H1 (cell line): Measurements from ENCODE around the gene MYO1D. TPM values are rescaled to one million over a fixed set of nuclear protein-coding genes. Genes with fewer than 3 reads are reported as not detected.

ENCODE experiments used
- CTCF ChIA-PET: fragments of 300-600 bp; sonication (Branson Sonifier 250); formaldehyde crosslinking; loops from one replicate; lab custom pipeline; 2021; ENCODE audit not compliant: partially characterized antibody; lab: Charles Lee
- POLR2A ChIA-PET: fragments of 300-600 bp; sonication (Branson Sonifier 250); formaldehyde crosslinking; loops from one replicate; lab custom pipeline; 2021; ENCODE audit warnings: inconsistent platforms; ENCODE audit not compliant: partially characterized antibody; lab: Charles Lee
- DNase-seq, 2 experiments: peaks; one replicate each; pipeline versions ENCODE4 v3.0.0 to v3.0.0-alpha.2; 2010 to 2022; ENCODE audit warnings: low spot score in 2 of 2, low read depth in 1 of 2, mixed read lengths in 1 of 2
- FAIRE-seq: peaks from 2 replicates; lab custom pipeline; 2011; peaks lifted over from hg19 to GRCh38; lab: Jason Lieb, UNC
- H2AFZ ChIP-seq: 2 replicates; pipeline ENCODE4 v1.8.1; 2012; ENCODE audit warnings: low read length, inconsistent platforms
- H2AK5ac ChIP-seq: 2 replicates; pipeline ENCODE4 v1.6.1; 2013; ENCODE audit warnings: low read depth, low read length
- H2BK120ac ChIP-seq: replicated peaks from 2 replicates; pipeline ENCODE3; 2013; ENCODE audit warnings: low read depth, low read length, inconsistent platforms
- H2BK12ac ChIP-seq: 2 replicates; pipeline ENCODE4 v1.6.1; 2013; ENCODE audit warnings: low read depth, low read length
- H2BK15ac ChIP-seq: 2 replicates; pipeline ENCODE4 v1.6.1; 2013; ENCODE audit warnings: low read length
- H2BK20ac ChIP-seq: 2 replicates; pipeline ENCODE4 v1.6.1; 2013; ENCODE audit warnings: low read length
- H2BK5ac ChIP-seq: 2 replicates; pipeline ENCODE4 v1.6.1; 2013; ENCODE audit warnings: low read depth, low read length
- H3K14ac ChIP-seq: 2 replicates; pipeline ENCODE4 v1.6.1; 2013; ENCODE audit warnings: inconsistent platforms; ENCODE audit not compliant: insufficient read length
- H3K18ac ChIP-seq: 2 replicates; pipeline ENCODE4 v1.6.1; 2013; ENCODE audit warnings: low read length; ENCODE audit errors: extremely low read depth
- H3K23ac ChIP-seq: 2 replicates; pipeline ENCODE4 v1.6.1; 2013; ENCODE audit warnings: inconsistent platforms; ENCODE audit not compliant: insufficient read length
- H3K23me2 ChIP-seq: 2 replicates; pipeline ENCODE4 v1.6.1; 2013; ENCODE audit warnings: low read depth, low read length
- H3K27ac ChIP-seq: 2 replicates; pipeline ENCODE4 v1.6.1; 2011; ENCODE audit warnings: low read depth, low read length, inconsistent platforms
- H3K27me3 ChIP-seq, 4 experiments: replicated peaks in 1 of 4; 1 replicate in 1 of 4; 2 replicates in 3 of 4; pipeline versions ENCODE4 v1.6.1 to v1.8.1; 2011 to 2013; ENCODE audit warnings: low read length in 3 of 4, mild to moderate bottlenecking in 3 of 4, inconsistent platforms in 2 of 4, mixed read lengths in 2 of 4, moderate library complexity in 1 of 4; ENCODE audit not compliant: control insufficient read depth in 3 of 4, insufficient read depth in 3 of 4; ENCODE audit errors: extremely low read depth in 1 of 4
- H3K36me3 ChIP-seq, 4 experiments: 2 replicates each; pipeline versions ENCODE4 v1.6.1 to v1.8.1; 2011 to 2013; ENCODE audit warnings: mild to moderate bottlenecking in 4 of 4, low read length in 3 of 4, moderate library complexity in 2 of 4, control low read depth in 1 of 4, inconsistent platforms in 1 of 4; ENCODE audit not compliant: insufficient read depth in 4 of 4, control insufficient read depth in 2 of 4
- H3K4ac ChIP-seq: replicated peaks from 2 replicates; pipeline ENCODE3; 2013; ENCODE audit warnings: low read length, low read depth, mixed read lengths, inconsistent platforms; ENCODE audit not compliant: insufficient read length
- H3K4me1 ChIP-seq, 4 experiments: replicated peaks in 1 of 4; 1 replicate in 1 of 4; 2 replicates in 3 of 4; pipeline versions ENCODE4 v1.6.1 to v1.8.1; 2011 to 2013; ENCODE audit warnings: low read length in 3 of 4, inconsistent platforms in 2 of 4, mixed read lengths in 1 of 4; ENCODE audit not compliant: insufficient read depth in 4 of 4, control insufficient read depth in 3 of 4
- H3K4me2 ChIP-seq, 2 experiments: 2 replicates each; pipeline versions ENCODE4 v1.6.1 to v1.8.1; 2011 to 2013; ENCODE audit warnings: low read depth in 2 of 2, low read length in 2 of 2, control low read depth in 1 of 2, inconsistent platforms in 1 of 2, mild to moderate bottlenecking in 1 of 2; ENCODE audit not compliant: insufficient read depth in 1 of 2
- H3K4me3 ChIP-seq, 4 experiments: fragments of 200-600, 300-600 bp in 1 of 4; sonication (generic), shearing (Covaris generic), sonication (Bioruptor Twin) in 1 of 4; 2 replicates each; pipeline versions ENCODE4 v1.5.1 to v1.8.1; 2011 to 2016; ENCODE audit warnings: low read length in 4 of 4, low read depth in 3 of 4, control low read depth in 2 of 4, inconsistent platforms in 2 of 4, mild to moderate bottlenecking in 2 of 4, mixed read lengths in 1 of 4, moderate library complexity in 1 of 4; ENCODE audit not compliant: insufficient read depth in 2 of 4; ENCODE audit errors: extremely low read depth in 1 of 4
- H3K56ac ChIP-seq: replicated peaks from 2 replicates; pipeline ENCODE3; 2013; ENCODE audit warnings: low read depth, mild to moderate bottlenecking, mixed read lengths, low read length, inconsistent platforms; ENCODE audit not compliant: insufficient read length
- H3K79me1 ChIP-seq: 2 replicates; pipeline ENCODE4 v1.6.1; 2013; ENCODE audit warnings: low read depth, low read length, control low read depth
- H3K79me2 ChIP-seq, 2 experiments: 2 replicates each; pipeline versions ENCODE4 v1.6.1 to v1.8.1; 2012 to 2013; ENCODE audit warnings: low read length in 2 of 2, mild to moderate bottlenecking in 2 of 2, inconsistent platforms in 1 of 2; ENCODE audit not compliant: insufficient read depth in 2 of 2, control insufficient read depth in 1 of 2
- H3K9ac ChIP-seq, 4 experiments: replicated peaks in 1 of 4; 1 replicate in 1 of 4; 2 replicates in 3 of 4; pipeline versions ENCODE4 v1.6.1 to v1.8.1; 2011 to 2013; ENCODE audit warnings: low read depth in 3 of 4, low read length in 3 of 4, control low read depth in 2 of 4, mild to moderate bottlenecking in 2 of 4, moderate library complexity in 2 of 4, inconsistent platforms in 1 of 4; ENCODE audit errors: extremely low read depth in 1 of 4
- H3K9me3 ChIP-seq, 2 experiments: 2 replicates each; pipeline versions ENCODE4 v1.6.1 to v1.8.1; 2012 to 2013; ENCODE audit warnings: mild to moderate bottlenecking in 2 of 2, moderate library complexity in 2 of 2, control low read depth in 1 of 2, inconsistent platforms in 1 of 2, low read depth in 1 of 2, low read length in 1 of 2, mixed read lengths in 1 of 2; ENCODE audit not compliant: insufficient read depth in 2 of 2
- H4K20me1 ChIP-seq, 2 experiments: replicated peaks in 1 of 2; 2 replicates each; pipeline versions ENCODE3 to v1.8.1; 2011 to 2013; ENCODE audit warnings: inconsistent platforms in 2 of 2, low read length in 2 of 2, mild to moderate bottlenecking in 1 of 2; ENCODE audit not compliant: insufficient read depth in 2 of 2, control insufficient read depth in 1 of 2
- H4K5ac ChIP-seq: 2 replicates; pipeline ENCODE4 v1.6.1; 2013; ENCODE audit warnings: low read length, low read depth, mixed read lengths, inconsistent platforms; ENCODE audit not compliant: insufficient read length
- H4K8ac ChIP-seq: 2 replicates; pipeline ENCODE4 v1.8.0; 2013; ENCODE audit warnings: mild to moderate bottlenecking, moderate library complexity, low read length, inconsistent platforms; ENCODE audit not compliant: insufficient read depth; ENCODE audit errors: extremely low read depth
- H4K91ac ChIP-seq: replicated peaks from 2 replicates; pipeline ENCODE3; 2013; ENCODE audit warnings: low read length, mixed read lengths, inconsistent platforms; ENCODE audit not compliant: insufficient read length
- ATF3 ChIP-seq: IDR thresholded peaks from 2 replicates; pipeline ENCODE4 v1.6.1; 2011; ENCODE audit warnings: low read depth, mild to moderate bottlenecking, low read length; ENCODE audit not compliant: insufficient read depth
- CHD2 ChIP-seq: IDR thresholded peaks from 2 replicates; pipeline ENCODE4 v1.6.1; 2012; ENCODE audit warnings: low read length, improper control_type of control experiment
- CREB1 ChIP-seq: IDR thresholded peaks from 2 replicates; pipeline ENCODE4 v1.6.1; 2012; ENCODE audit warnings: inconsistent platforms
- HDAC2 ChIP-seq, 2 experiments: fragments of 300-600 bp in 1 of 2; sonication (generic) in 1 of 2; IDR thresholded peaks; 2 replicates each; pipeline ENCODE4 v1.6.1; 2011 to 2012; ENCODE audit warnings: low read depth in 2 of 2, low read length in 2 of 2, mild to moderate bottlenecking in 2 of 2, moderate library complexity in 2 of 2, borderline replicate concordance in 1 of 2, inconsistent platforms in 1 of 2
- NRF1 ChIP-seq: IDR thresholded peaks from 2 replicates; pipeline ENCODE4 v1.6.1; 2011; ENCODE audit warnings: mild to moderate bottlenecking, low read depth, low read length, improper control_type of control experiment
- POLR2A ChIP-seq, 2 experiments: IDR thresholded peaks; 1 replicate in 1 of 2; 2 replicates in 1 of 2; pipeline ENCODE4 v1.6.1; 2011; ENCODE audit warnings: low read depth in 2 of 2, low read length in 2 of 2, mild to moderate bottlenecking in 2 of 2; ENCODE audit errors: control extremely low read depth in 1 of 2
- POU5F1 ChIP-seq: IDR thresholded peaks from 2 replicates; pipeline ENCODE4 v1.6.1; 2011; ENCODE audit warnings: low read depth, mild to moderate bottlenecking, low read length, moderate library complexity
- SIN3A ChIP-seq, 2 experiments: IDR thresholded peaks in 1 of 2; conservative IDR thresholded peaks in 1 of 2; 2 replicates each; pipeline ENCODE4 v1.6.1; 2011 to 2012; ENCODE audit warnings: low read length in 2 of 2, improper control_type of control experiment in 1 of 2, low read depth in 1 of 2, mild to moderate bottlenecking in 1 of 2
- SP2 ChIP-seq: IDR thresholded peaks from 2 replicates; pipeline ENCODE4 v1.6.1; 2012; ENCODE audit warnings: mild to moderate bottlenecking, low read length, inconsistent platforms
- SP4 ChIP-seq: IDR thresholded peaks from 2 replicates; pipeline ENCODE4 v1.6.1; 2012; ENCODE audit warnings: low read length, inconsistent platforms
- SUZ12 ChIP-seq: fragments of 200-600 bp; sonication (generic); IDR thresholded peaks from 2 replicates; pipeline ENCODE4 v1.6.1; 2012; ENCODE audit warnings: mild to moderate bottlenecking, inconsistent platforms, low read length, moderate library complexity, mixed read lengths
- TCF12 ChIP-seq: IDR thresholded peaks from 2 replicates; pipeline ENCODE4 v1.6.1; 2011; ENCODE audit warnings: low read depth, mild to moderate bottlenecking, low read length
- WGBS, 2 experiments: shearing (Covaris generic) in 1 of 2; methylation state at CpG; one replicate each; pipeline versions ENCODE4 v1.1.6 to v1.1.7; 2013 to 2015; ENCODE audit warnings: low lambda C conversion rate in 2 of 2, mixed read lengths in 2 of 2, inconsistent platforms in 1 of 2, low coverage in 1 of 2, missing lambda C conversion rate in 1 of 2; ENCODE audit not compliant: insufficient replicate concordance in 2 of 2, insufficient coverage in 1 of 2, insufficient read length in 1 of 2; ENCODE audit errors: extremely low coverage in 1 of 2, missing lambda C conversion rate in 1 of 2; 5-methylcytosine and 5-hydroxymethylcytosine counted together
- polyA plus RNA-seq, 7 experiments: library from polyadenylated mRNA; depleted of rRNA in 3 of 7; stranded (reverse) in 5 of 7; unstranded in 2 of 7; fragments of >200 nt in 5 of 7; fragments of 200-250 nt in 2 of 7; gene quantifications; 1 replicate in 5 of 7; 2 replicates in 1 of 7; 4 replicates in 1 of 7; pipeline versions ENCODE4 v1.2.1 to v1.2.3, GENCODE V29; 2011 to 2013; ENCODE audit warnings: missing spikeins in 2 of 7, mixed read lengths in 2 of 7
- total RNA-seq: library from RNA; stranded (reverse); fragmentation: NEBNext Ultra II Directional; extraction: Animal tissue kit (Norgen Biotek cat#: 25700); gene quantifications from 2 replicates; pipeline ENCODE4 v1.2.1, GENCODE V29; 2021
- TF ChIP-seq, protein P1 (sequence below): IDR thresholded peaks from 2 replicates; pipeline ENCODE4 v1.6.1; 2011; ENCODE audit warnings: low read length, improper control_type of control experiment

MYO1D gene
- total and polyA plus RNA-seq, 2 of the 8 experiments (the other 6 are each of a cell fraction or from before 2014, with no cell fraction given): 6.5 to 25.4 TPM

DNA sequence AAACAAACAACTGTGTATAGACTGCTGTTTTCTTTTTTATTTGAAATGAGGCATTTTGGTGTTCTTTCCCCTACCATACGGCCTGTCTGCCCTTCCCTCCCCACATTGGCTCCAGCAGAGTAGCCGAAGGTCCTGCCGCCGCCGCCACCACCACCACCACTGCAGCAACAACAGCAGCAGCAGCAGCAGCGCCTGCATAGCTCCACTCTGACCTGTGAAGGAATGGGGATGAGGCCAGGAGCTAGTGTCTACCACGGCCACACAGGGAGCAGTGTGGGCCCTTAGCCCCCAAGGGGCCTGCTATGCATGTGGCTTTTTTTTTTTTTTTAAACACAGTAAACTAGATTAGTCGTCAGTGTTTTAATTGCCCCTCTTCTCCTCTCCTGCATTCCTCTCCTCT, 395.7 kb downstream of the MYO1D start:
- H2AK5ac ChIP-seq: no peak overlapping the region
- H2BK12ac ChIP-seq: no peak overlapping the region
- H3K4ac ChIP-seq: no peak overlapping the region
- H3K9me3 ChIP-seq: no peaks in the 10 kb centered on the region
- H2AFZ ChIP-seq: no peak overlapping the region
- H3K56ac ChIP-seq: no peak overlapping the region
- no peaks in the 10 kb centered on the region for H3K23me2 ChIP-seq
- peaks cover 0 to 3% of the 10 kb centered on the region in 2 experiments for H4K20me1 ChIP-seq
- ChIA-PET CTCF (interaction anchor here (0.9 to 9.6 kb wide), 4 partner anchors 11 to 141 kb away, joined by 3 to 71 read pairs (median 24); no protein-coding TSS in a partner anchor), POLR2A (no interaction called here)
- H3K4me2 ChIP-seq: no peak overlapping the region
- no peak overlapping the region for H3K18ac ChIP-seq
- no peak overlapping the region for H3K14ac ChIP-seq
- no peak overlapping the region; the same call in 1 of the 2 replicates for H4K8ac ChIP-seq
- no peaks in the 10 kb centered on the region; a peak in 2 of 7 replicates for H3K27me3 ChIP-seq
- no peaks in the 10 kb centered on the region for H3K79me2 ChIP-seq
- FAIRE-seq (no peak), DNase-seq (no peak)
- H2BK5ac ChIP-seq: no peak overlapping the region
- H3K4me3 ChIP-seq: no peak overlapping the region
- no peaks in the 10 kb centered on the region for H3K79me1 ChIP-seq
- H2BK15ac ChIP-seq: no peak overlapping the region
- no peak overlapping the region for H4K5ac ChIP-seq
- peaks cover 28 to 54% (median 42%) of the 10 kb centered on the region in 4 experiments for H3K36me3 ChIP-seq
- H3K23ac ChIP-seq: no peak overlapping the region
- no peak overlapping the region for H2BK20ac ChIP-seq
- H2BK120ac ChIP-seq: no peak overlapping the region
- peaks cover 10 to 22% (median 16%) of the 10 kb centered on the region in 4 experiments for H3K4me1 ChIP-seq
- WGBS, 2 experiments: 93% methylated on average over 8 of the region's 8 CpGs; no CpG with 5 or more reads in 1 of the 2 experiments
- no peak overlapping the region for H3K9ac ChIP-seq
- H4K91ac ChIP-seq: no peak overlapping the region
- H3K27ac ChIP-seq: no peak overlapping the region
- TF ChIP-seq SUZ12 (no peak), POLR2A (IDR thresholded peaks at IDR 0.05; ENCODE audit: control extremely low read depth in 1 of 2, low read depth in 2 of 2, low read length in 2 of 2) (no peak), HDAC2 (IDR thresholded peaks at IDR 0.05; ENCODE audit: borderline replicate concordance in 1 of 2, low read depth in 2 of 2, low read length in 2 of 2) (no peak), POU5F1 (no peak), SP2 (no peak), NRF1 (no peak), SIN3A (conservative IDR thresholded peaks at IDR 0.05 in 1 of 2, IDR thresholded peaks at IDR 0.05 in 1 of 2; ENCODE audit: low read depth in 1 of 2, low read length in 2 of 2) (no peak), ATF3 (no peak), CREB1 (no peak), CHD2 (no peak), SP4 (no peak), TCF12 (no peak)
- TF ChIP-seq, protein P1, sequence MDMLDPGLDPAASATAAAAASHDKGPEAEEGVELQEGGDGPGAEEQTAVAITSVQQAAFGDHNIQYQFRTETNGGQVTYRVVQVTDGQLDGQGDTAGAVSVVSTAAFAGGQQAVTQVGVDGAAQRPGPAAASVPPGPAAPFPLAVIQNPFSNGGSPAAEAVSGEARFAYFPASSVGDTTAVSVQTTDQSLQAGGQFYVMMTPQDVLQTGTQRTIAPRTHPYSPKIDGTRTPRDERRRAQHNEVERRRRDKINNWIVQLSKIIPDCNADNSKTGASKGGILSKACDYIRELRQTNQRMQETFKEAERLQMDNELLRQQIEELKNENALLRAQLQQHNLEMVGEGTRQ: no peak
